ENCODE results near the gene HLA-DRA. TPM values are rescaled to one million over a fixed set of nuclear protein-coding genes. Genes with fewer than 3 reads are reported as not detected.
A peak's percentile ranks its signal among the peaks of the same experiment; 100 is the strongest.

The HLA-DRA gene
- 39.3 and 40.1 TPM in 2 replicates for total RNA-seq

DNA sequence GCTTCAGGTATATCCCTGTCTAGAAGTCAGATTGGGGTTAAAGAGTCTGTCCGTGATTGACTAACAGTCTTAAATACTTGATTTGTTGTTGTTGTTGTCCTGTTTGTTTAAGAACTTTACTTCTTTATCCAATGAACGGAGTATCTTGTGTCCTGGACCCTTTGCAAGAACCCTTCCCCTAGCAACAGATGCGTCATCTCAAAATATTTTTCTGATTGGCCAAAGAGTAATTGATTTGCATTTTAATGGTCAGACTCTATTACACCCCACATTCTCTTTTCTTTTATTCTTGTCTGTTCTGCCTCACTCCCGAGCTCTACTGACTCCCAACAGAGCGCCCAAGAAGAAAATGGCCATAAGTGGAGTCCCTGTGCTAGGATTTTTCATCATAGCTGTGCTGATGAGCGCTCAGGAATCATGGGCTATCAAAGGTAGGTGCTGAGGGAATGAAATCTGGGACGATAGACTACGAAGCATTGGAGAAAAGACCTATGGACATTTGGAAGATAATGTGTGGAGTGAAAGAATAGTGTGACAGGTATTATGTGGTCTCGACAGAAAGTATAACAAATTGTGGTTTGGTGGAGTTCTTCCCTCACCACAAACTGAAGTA lies at the start of gene HLA-DRA:
Gene HLA-DRA, plus strand, starts transcription at position 286 of the 613 bp plus-strand sequence. Its CDS starts 64 bp downstream, at position 350.
- Mint-ChIP-seq H3K9me3 (no peaks in the 10 kb centered on the region), H3K36me3 (ENCODE audit: low read depth) (peaks cover 6% of the 10 kb centered on the region), H3K4me3 (peak within 1 kb of the TSS; percentile 79), H3K27ac (peak within 1 kb of the TSS; percentile 30), H3K4me1 (ENCODE audit: low read depth) (peaks cover 24% of the 10 kb centered on the region), H3K27me3 (ENCODE audit: insufficient read depth) (peaks cover 11% of the 10 kb centered on the region)
- peak; percentile 47 for DNase-seq (ENCODE audit: low spot score)
- intact Hi-C loops (cut with micrococcal nuclease) = loop anchor here (10.0 kb wide), 1 partner anchor 185 kb away; no protein-coding TSS in a partner anchor

DNA sequence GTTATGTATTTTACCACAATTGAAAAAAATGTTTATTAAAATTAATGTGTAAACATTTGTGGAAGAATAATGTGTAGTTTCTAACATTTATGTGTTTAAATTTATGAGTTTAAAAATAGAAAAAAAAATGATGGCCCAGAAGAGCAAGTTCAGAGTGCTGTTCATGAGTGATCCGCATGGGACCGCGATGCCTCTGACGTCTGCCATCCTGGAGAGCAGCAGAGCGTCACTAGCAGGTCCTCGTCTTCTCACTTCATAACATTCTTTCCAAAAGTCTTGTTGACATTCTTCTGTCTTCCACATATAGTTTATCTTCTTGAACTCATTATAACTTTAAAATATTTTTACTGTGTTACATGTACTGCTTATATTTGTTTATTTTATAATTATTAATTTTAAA lies 48.2 kb upstream of the HLA-DRA start:
- no peak overlapping the region for H3K4me3 Mint-ChIP-seq
- no peaks in the 10 kb centered on the region for H3K4me1 Mint-ChIP-seq (ENCODE audit: low read depth)
- no peaks in the 10 kb centered on the region for H3K9me3 Mint-ChIP-seq
- H3K36me3 Mint-ChIP-seq (ENCODE audit: low read depth) = no peaks in the 10 kb centered on the region
- no peak for DNase-seq (ENCODE audit: low spot score)
- intact Hi-C loops (cut with micrococcal nuclease) = no loop called here
- peaks cover 27% of the 10 kb centered on the region for H3K27me3 Mint-ChIP-seq (ENCODE audit: insufficient read depth)
- no peak overlapping the region for H3K27ac Mint-ChIP-seq

DNA sequence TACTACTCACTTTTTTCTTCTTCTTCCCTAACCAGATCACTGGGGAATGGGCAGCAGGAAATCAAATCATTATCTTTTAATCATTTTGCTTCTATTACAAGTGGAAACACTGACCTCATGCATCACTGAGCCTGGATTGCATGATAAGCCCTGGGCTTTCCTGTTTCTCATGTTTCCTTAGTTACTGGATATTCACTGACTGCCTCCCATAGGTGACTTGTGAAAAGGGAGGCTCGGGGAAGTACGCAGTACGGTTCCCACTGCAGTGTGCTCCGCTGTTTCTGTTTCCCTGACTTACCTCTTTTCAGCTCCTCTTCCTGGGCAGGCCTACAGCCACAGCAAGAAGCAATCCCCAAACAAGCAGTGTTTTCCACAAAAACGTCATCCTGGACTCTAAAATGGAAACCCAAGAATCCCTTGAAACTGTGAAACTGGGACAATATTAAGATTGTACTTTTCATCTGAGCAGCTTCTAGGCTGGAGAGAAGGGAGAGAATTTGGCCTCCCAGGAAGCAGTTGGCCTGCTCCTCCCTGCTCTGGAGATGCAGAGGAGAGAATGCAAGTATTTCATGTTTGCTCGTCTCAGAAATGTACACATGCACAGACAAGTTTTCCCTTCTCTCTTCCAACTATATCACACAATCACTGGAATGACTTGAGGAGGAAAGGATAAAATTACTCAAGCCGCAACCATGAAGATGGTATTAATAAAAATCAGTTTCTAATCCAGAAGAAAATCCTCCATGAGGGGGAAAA lies 45.8 kb upstream of the HLA-DRA start:
- no peaks in the 10 kb centered on the region for H3K9me3 Mint-ChIP-seq
- DNase-seq (ENCODE audit: low spot score) = no peak
- no peaks in the 10 kb centered on the region for H3K4me1 Mint-ChIP-seq (ENCODE audit: low read depth)
- peaks cover 18% of the 10 kb centered on the region for H3K27me3 Mint-ChIP-seq (ENCODE audit: insufficient read depth)
- H3K27ac Mint-ChIP-seq = no peak overlapping the region
- intact Hi-C loops (cut with micrococcal nuclease) = no loop called here
- H3K4me3 Mint-ChIP-seq = no peak overlapping the region
- H3K36me3 Mint-ChIP-seq (ENCODE audit: low read depth) = no peaks in the 10 kb centered on the region

DNA sequence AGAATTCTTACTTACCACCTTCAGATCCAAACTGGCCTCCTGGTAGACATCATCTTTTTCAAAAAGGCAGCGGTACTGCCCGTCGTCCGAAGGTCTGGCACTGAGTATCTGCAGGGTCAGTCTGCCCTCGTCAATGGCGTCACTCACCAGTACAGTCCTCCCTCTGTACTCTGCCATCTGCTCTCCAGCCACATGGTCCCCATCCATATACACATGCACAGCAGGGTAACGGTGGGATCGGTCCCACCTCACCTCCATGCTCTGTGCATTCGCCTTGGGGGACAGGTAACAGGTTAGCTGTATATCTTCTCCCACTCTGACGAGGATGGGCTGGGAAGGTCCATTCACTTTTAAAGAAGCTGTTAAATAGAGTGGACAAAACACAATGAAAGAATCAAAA lies 43.7 kb upstream of the HLA-DRA start:
- Mint-ChIP-seq H3K4me1 (ENCODE audit: low read depth) (no peaks in the 10 kb centered on the region), H3K9me3 (no peaks in the 10 kb centered on the region), H3K27ac (no peak overlapping the region), H3K27me3 (ENCODE audit: insufficient read depth) (peaks cover 19% of the 10 kb centered on the region), H3K4me3 (no peak overlapping the region), H3K36me3 (ENCODE audit: low read depth) (no peaks in the 10 kb centered on the region)
- intact Hi-C loops (cut with micrococcal nuclease) = no loop called here
- no peak for DNase-seq (ENCODE audit: low spot score)

DNA sequence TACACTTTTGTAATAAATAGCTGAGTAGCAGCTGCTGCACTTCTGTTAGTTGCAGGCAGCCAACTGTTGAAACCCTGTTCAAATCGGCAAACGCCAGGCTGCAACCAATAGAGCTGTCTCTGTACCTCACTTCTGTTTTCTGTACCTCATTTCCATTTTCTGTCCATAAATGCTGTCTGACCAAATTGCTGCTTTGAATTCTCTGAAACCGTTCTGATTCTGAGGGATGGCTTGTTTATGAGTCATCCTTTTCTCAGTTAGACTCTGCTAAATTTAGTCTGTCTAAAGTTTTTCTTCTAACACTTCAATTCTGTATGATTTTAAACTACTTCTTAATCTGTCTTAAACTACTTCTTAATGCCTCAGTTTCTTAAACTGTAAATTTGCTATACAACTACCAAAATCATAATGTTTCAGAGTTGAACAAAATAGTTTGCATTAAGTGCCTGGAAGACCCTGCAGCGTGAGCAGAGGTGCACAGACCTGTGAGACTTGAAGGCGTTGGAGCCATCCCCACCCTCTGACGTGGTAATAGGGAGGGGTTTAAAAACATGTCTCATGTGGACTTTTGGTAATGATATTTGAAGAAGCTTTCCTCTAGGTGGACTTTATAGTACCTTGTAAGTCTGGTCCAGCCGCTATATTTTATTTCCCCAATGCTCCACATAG lies 42.3 kb upstream of the HLA-DRA start:
- Mint-ChIP-seq H3K4me1 (ENCODE audit: low read depth) (no peaks in the 10 kb centered on the region), H3K4me3 (no peak overlapping the region), H3K27me3 (ENCODE audit: insufficient read depth) (peaks cover 24% of the 10 kb centered on the region), H3K27ac (no peak overlapping the region), H3K36me3 (ENCODE audit: low read depth) (no peaks in the 10 kb centered on the region), H3K9me3 (no peaks in the 10 kb centered on the region)
- no peak for DNase-seq (ENCODE audit: low spot score)
- intact Hi-C loops (cut with micrococcal nuclease) = no loop called here

DNA sequence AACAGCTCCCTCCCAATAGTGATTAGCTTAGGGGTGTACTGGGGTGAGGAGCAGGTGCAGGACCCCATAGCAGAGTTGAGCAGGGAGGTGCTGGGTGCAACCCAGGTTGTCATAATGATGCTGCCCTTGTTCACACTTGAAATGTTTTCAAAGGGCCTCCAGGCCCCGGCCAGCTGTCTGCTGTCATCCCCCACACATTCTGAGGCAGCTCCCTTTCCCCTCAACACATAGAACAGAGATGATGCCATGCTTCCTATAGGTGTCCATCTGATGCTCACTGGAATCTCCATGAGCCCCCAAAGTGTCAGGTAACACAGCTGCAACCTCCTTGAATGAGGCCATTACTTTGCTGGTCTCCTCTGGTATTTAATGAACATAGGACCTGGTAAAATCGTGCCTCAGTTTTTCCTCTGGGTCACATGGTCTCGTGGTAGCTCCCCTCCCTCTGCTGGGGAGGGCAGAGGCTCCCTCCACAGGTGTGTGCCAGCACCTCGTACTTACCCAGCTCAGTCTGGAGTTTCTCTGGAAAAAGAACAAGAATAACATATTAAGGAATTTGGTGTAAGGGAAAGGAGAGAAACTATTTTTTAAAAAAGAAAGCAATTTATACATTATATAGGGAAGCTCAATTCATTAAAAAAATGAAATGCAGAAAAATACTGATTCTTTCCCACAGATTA lies 38.3 kb upstream of the HLA-DRA start:
- Mint-ChIP-seq H3K27me3 (ENCODE audit: insufficient read depth) (peaks cover 18% of the 10 kb centered on the region), H3K4me3 (no peak overlapping the region), H3K4me1 (ENCODE audit: low read depth) (no peaks in the 10 kb centered on the region), H3K36me3 (ENCODE audit: low read depth) (no peaks in the 10 kb centered on the region), H3K27ac (no peak overlapping the region), H3K9me3 (no peaks in the 10 kb centered on the region)
- DNase-seq (ENCODE audit: low spot score) = no peak
- intact Hi-C loops (cut with micrococcal nuclease) = no loop called here

DNA sequence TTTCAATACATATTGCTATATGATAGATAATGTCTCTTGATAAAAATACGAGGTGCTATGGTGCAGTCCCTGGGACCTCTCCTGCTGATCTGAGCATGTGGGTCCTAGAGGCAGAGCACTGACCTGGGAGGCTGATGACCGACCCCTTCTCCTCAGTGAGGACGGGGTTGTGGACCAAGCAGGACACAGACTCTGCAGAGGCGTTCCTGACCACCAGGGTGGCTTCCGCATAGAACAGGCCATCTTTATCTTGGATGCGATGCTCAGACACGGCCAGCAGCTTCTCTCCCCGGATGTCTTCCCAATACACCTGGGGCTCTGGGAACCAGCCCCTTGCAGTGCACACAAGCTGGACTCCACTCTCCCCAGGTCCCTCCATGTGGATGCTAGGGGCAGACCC lies 36.9 kb upstream of the HLA-DRA start:
- intact Hi-C loops (cut with micrococcal nuclease) = no loop called here
- DNase-seq (ENCODE audit: low spot score) = no peak
- Mint-ChIP-seq H3K27ac (no peak overlapping the region), H3K27me3 (ENCODE audit: insufficient read depth) (peaks cover 20% of the 10 kb centered on the region), H3K4me1 (ENCODE audit: low read depth) (no peaks in the 10 kb centered on the region), H3K4me3 (no peak overlapping the region), H3K9me3 (no peaks in the 10 kb centered on the region), H3K36me3 (ENCODE audit: low read depth) (no peaks in the 10 kb centered on the region)

DNA sequence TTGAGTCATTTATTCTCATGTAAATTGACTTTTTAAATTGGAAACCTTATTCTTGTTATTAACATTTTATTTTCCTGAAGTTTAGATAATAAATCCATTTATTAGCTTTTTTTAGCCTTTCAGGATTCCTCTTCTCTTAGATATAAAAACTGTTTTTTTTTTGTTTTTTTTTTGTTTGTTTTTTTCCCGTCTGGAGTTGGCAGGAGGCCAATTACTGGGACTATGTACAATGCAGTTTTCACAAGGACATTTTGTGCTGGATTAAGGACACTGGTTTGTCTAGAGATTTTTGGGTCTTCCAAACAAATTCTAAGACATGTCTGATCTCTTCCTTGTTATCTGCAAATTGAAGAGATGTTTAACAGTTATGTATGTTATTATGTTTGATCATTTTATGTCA lies 34.0 kb upstream of the HLA-DRA start:
- Mint-ChIP-seq H3K27ac (no peak overlapping the region), H3K36me3 (ENCODE audit: low read depth) (no peaks in the 10 kb centered on the region), H3K27me3 (ENCODE audit: insufficient read depth) (peaks cover 24% of the 10 kb centered on the region), H3K9me3 (no peaks in the 10 kb centered on the region), H3K4me3 (no peak overlapping the region), H3K4me1 (ENCODE audit: low read depth) (no peaks in the 10 kb centered on the region)
- DNase-seq (ENCODE audit: low spot score) = no peak
- intact Hi-C loops (cut with micrococcal nuclease) = no loop called here

DNA sequence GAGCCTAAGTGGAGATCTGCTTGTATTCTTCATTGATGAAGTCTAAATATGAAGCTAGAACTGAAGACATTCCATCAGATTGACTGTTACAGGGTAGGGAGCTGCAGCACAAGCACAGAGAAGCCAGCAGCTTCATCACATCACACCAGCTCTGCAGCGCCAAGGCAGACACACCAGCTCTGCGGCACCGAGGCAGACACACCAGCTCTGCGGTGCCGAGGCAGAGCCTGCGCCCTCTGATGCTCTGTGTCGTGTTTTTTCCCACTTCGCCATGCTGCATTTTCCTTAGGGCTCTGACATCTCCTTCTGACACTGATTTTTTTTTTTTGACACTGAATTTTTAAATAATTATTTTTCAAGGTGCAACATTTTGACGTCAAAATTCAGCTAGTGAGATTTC lies 33.5 kb upstream of the HLA-DRA start:
- Mint-ChIP-seq H3K4me3 (no peak overlapping the region), H3K9me3 (no peaks in the 10 kb centered on the region), H3K36me3 (ENCODE audit: low read depth) (no peaks in the 10 kb centered on the region), H3K27ac (no peak overlapping the region), H3K27me3 (ENCODE audit: insufficient read depth) (peaks cover 26% of the 10 kb centered on the region), H3K4me1 (ENCODE audit: low read depth) (no peaks in the 10 kb centered on the region)
- DNase-seq (ENCODE audit: low spot score) = no peak
- intact Hi-C loops (cut with micrococcal nuclease) = no loop called here

DNA sequence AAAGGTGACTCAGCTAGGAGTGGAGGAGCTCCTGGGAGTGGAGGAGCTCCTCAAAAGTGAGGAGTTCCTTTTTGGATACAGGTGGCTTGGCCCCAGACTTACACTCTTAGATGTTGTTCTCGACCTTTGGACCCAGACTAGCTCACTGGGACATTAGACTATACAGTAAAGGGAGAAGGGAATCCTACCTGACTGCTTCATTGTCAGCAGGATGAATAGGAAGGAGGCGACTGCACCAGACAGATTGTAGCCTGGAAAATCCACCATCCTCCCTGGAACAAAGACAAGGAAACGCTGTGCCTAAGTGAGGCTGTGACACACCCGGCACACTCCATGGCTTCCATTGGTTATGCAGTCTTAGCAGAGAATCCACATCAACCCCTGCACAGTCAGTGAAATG lies 32.8 kb upstream of the HLA-DRA start, which contains the start of gene BTNL2:
Gene BTNL2, minus strand, starts transcription at position 325 of the 400 bp plus-strand sequence. Its CDS starts 58 bp downstream, at position 267.
- H3K27me3 Mint-ChIP-seq (ENCODE audit: insufficient read depth) = peaks cover 23% of the 10 kb centered on the region
- no peaks in the 10 kb centered on the region for H3K9me3 Mint-ChIP-seq
- H3K4me3 Mint-ChIP-seq = no peak within 1 kb of the TSS
- no peaks in the 10 kb centered on the region for H3K4me1 Mint-ChIP-seq (ENCODE audit: low read depth)
- no peak for DNase-seq (ENCODE audit: low spot score)
- no peak within 1 kb of the TSS for H3K27ac Mint-ChIP-seq
- intact Hi-C loops (cut with micrococcal nuclease) = no loop called here
- H3K36me3 Mint-ChIP-seq (ENCODE audit: low read depth) = no peaks in the 10 kb centered on the region

DNA sequence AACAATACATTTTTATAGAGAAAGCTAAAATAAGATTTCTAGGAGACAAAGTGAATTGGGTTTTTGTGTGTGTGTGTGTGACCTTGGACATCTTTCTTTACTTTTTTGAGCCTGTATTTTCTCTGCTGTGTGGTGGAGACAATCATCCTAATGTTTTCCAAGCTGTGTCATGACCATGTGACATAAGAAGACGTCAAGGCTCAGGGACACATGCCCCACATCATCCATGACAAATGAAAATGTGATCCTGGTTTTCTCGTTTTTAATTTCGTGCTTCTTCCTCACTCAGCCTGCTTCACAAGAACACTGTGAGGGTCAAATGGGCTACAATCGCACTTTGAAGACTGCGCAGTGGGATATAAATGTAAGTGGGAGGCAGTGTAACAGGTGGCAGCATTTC lies 28.8 kb upstream of the HLA-DRA start:
- H3K27me3 Mint-ChIP-seq (ENCODE audit: insufficient read depth) = peaks cover 42% of the 10 kb centered on the region

DNA sequence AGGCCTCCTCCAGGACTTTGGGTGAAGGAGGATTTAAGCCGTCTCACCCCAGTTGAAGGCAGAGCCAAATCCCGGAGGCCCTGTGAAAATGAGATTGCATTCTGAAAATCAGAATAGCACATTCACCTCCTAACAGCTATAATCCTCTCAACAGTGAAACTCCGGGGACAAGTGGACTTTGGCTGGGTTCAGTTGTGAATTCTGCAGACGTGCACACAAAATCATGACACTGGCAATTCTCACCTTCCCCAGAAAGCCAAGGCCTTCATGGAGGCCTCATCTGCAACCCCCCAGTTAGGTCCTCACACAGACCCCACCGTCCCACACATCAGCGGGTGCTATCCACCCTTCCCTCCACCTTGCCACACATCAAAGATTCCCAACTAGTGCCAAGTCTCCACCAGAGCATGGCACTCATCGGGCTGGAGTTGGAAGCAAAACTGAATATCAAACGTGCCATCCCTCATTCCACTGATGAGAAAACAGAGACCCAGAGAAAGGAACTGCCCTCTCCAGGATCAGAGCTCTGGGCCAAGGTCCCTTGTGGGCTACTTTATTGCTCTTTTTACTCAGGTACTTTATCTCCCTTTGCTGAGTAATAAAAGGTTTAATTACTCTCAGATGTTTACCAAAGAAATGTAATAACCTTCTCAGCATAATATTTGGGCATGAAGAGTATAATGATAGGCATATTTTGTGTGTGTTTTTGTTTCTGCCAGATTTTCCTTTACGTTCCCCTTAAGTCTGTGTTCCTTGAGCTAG lies 27.9 kb upstream of the HLA-DRA start:
- Mint-ChIP-seq H3K4me3 (no peak overlapping the region), H3K9me3 (no peaks in the 10 kb centered on the region), H3K36me3 (ENCODE audit: low read depth) (no peaks in the 10 kb centered on the region), H3K4me1 (ENCODE audit: low read depth) (peaks cover 12% of the 10 kb centered on the region), H3K27ac (no peak overlapping the region), H3K27me3 (ENCODE audit: insufficient read depth) (peaks cover 48% of the 10 kb centered on the region)
- intact Hi-C loops (cut with micrococcal nuclease) = loop anchor here (2.0 kb wide), 1 partner anchor 167 kb away; no protein-coding TSS in a partner anchor
- no peak for DNase-seq (ENCODE audit: low spot score)

More for the DNA sequence above, 28.8 kb upstream of the HLA-DRA start:
- Mint-ChIP-seq H3K9me3 (no peaks in the 10 kb centered on the region), H3K36me3 (ENCODE audit: low read depth) (no peaks in the 10 kb centered on the region), H3K4me1 (ENCODE audit: low read depth) (peaks cover 12% of the 10 kb centered on the region), H3K4me3 (no peak overlapping the region), H3K27ac (no peak overlapping the region)
- intact Hi-C loops (cut with micrococcal nuclease) = no loop called here
- no peak for DNase-seq (ENCODE audit: low spot score)

All from activated T-helper 1 cell treated with anti-CD3 and anti-CD28 coated beads, Interleukin-12 subunit alpha, Interleukin-12 subunit beta, Interleukin-2, Interleukin-4 antibody, amounts not matched to agents 30 ng/mL and 10 ng/mL and 1 ng/mL, durations not matched to agents 14 hours and 24 hours and 36 hours (primary cell).